CD4-positive, alpha-beta T cell treated with Interleukin-2 at 100 ng/mL for 4 hours (primary cell): Measurements from ENCODE around the gene TGIF2.
"Not testable (repeated sequence)": the region's sequence is repeated elsewhere in the genome, so short reads cannot be mapped to it uniquely, and the experiment has no call there.

Experiments
- DNase-seq: peaks from one replicate; pipeline ENCODE4 v3.0.0-alpha.2; 2020; ENCODE audit warnings: low spot score

Gene TGIF2

GRCh38 chr20:36547186-36548005 lies 26.0 kb upstream of the TGIF2 start:
- DNase-seq, result no peak

GRCh38 chr20:36548006-36548315 lies 25.4 kb upstream of the TGIF2 start:
- no peak for DNase-seq

GRCh38 chr20:36548704-36549627 lies 24.4 kb upstream of the TGIF2 start:
- DNase-seq, result no peak

GRCh38 chr20:36549628-36549941 lies 23.8 kb upstream of the TGIF2 start:
- no peak for DNase-seq

GRCh38 chr20:36549942-36550789 lies 23.2 kb upstream of the TGIF2 start:
- DNase-seq, result no peak

- DNase-seq, result no peak
Observed at GRCh38 chr20:36550790-36551299, 22.6 kb upstream of the TGIF2 start.

GRCh38 chr20:36555248-36555647 lies 18.1 kb upstream of the TGIF2 start:
- DNase-seq, result no peak

- DNase-seq, result no peak
Observed at GRCh38 chr20:36562724-36563123, 10.7 kb upstream of the TGIF2 start.

- DNase-seq, result no peak
Observed at GRCh38 chr20:36563374-36563773, 10.0 kb upstream of the TGIF2 start.

- DNase-seq, result not testable (repeated sequence)
Observed at GRCh38 chr20:36564078-36564725, 9.2 kb upstream of the TGIF2 start.

- DNase-seq, result not testable (repeated sequence)
Observed at GRCh38 chr20:36564726-36565121, 8.7 kb upstream of the TGIF2 start.

GRCh38 chr20:36565520-36565919 lies 7.9 kb upstream of the TGIF2 start:
- DNase-seq, result no peak

GRCh38 chr20:36569847-36570429 lies 3.5 kb upstream of the TGIF2 start:
- DNase-seq, result no peak

GRCh38 chr20:36571564-36572504 lies 1.6 kb upstream of the TGIF2 start:
- DNase-seq, result no peak

- DNase-seq, result peak; percentile 79
Observed at GRCh38 chr20:36572701-36573102, 695 bp upstream of the TGIF2 start.

GRCh38 chr20:36573798-36574365 lies 485 bp downstream of the TGIF2 start:
- DNase-seq, result no peak

- peak; percentile 32 for DNase-seq
Observed at GRCh38 chr20:36574366-36575135, 1.2 kb downstream of the TGIF2 start.

- DNase-seq, result no peak
Observed at GRCh38 chr20:36576081-36576445, 2.7 kb downstream of the TGIF2 start.
